NCI-H2196 treated with DMSO at 0.1 percent for 48 hours (cell line): ENCODE data around the gene C8A.

Experiments
- DNase-seq: peaks from one replicate; lab custom pipeline; 2025; ENCODE audit not compliant: unreplicated experiment; lab: John Stamatoyannopoulos, UW

Gene C8A

GRCh38 chr1:56965191-56965590 lies 110.6 kb downstream of the C8A start:
- no peak for DNase-seq

GRCh38 chr1:56965916-56966697 lies 111.5 kb downstream of the C8A start, which contains the start of gene C8B:
C8B (minus strand) TSS chr1:56966015; CDS start chr1:56965948, 67 bp downstream.
- no peak for DNase-seq

DNA sequence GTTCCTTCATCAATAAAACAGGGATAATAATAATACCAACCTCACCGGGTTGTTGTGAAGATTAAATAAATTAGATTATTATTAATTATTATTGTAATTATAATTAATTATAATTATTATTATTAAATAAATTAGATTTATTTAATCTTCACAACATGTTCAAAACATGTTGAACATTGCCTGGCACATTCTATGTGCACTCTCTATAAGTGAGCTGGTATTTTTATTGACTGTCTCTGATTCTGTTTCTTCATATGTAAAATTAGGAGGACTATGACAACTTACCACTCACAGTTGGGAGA lies 112.1 kb downstream of the C8A start:
- DNase-seq = no peak

- no peak for DNase-seq
These were observed 112.8 kb downstream of the C8A start for GRCh38 chr1:56967355-56967754.
